ENCODE data around the gene MINAR1.

Gene MINAR1

DNA sequence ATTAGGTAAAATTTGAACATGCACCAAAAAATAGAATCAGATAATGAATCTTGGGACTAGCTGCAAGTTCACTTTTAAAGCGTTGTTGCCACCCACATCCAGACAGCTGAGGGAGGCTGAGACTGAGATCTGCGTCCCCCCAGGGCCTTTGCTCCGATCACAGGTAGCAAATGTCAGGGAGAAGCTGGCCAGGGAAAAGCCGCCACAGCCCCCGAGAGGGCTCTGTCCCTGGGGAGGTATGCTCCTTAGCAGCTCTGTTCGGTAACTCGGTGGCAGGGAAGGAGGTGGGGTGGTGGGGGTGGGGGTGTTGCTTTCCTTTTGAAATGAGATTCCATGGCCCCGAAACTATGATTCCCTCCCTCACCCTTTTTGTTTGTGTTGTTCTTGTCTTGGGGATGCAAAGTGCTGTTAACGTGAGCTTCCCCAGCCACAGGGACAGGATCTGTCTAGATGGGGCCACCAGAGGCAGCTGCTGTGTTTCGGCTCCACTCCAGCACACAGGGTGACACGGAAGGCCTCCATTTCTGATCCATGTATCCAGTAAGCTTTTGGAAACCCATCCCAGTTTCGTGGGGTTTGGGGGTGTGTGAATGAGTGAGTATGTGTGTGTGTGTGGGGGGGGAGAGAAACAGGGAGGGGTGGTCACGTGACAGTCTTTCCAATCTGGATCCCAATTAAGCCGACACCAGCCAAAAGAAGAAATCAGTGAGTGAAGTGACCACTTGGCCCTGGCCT lies 1.1 kb upstream of the MINAR1 start:
- in situ Hi-C loops (cut with HindIII; ENCODE audit: low sequenced_read_pairs): no loop called here

DNA sequence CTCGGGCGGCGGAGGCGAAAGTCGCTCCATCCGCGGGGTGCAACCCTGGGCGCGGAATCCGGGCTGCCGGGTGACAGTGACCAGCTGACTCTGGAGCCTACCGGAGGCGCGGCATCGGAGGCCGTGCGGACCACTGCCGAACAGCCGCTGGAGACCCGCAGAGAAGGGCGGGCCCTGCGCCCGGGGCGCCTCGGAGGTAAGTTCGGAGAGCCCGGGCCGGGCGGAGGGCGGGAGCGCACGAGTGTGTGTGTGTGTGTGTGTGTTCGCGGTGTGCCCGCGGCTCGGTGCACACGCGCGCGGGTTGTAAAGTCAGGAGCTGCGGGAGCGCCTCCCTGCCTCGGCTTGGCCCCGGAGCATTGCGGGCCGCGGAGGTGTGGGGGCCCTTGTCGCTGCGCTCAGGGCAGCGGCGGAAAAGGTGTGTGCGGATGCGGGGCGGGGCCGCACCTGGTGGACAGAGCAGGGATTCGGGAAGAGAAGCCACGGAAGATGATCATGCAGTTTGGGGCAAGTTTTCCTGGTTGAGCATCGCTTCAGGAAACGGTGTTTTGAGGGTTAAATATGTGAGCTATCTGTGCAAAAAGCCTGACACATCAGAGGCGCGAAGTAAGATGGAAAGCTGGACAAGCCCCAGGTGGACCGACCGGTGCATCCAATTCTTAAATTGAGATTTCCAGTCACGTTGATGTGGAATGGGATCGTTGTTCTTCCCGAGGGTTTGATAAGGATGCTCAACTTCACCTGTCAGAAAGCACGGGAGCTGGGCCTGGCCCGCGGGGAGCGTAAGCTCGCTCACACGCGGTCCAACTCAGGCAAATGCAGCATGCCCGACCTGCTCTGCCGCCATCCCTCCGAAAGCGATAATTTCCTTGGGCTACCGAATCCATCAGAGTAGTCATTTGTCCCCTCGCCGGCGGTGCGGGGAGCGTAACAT lies 474 bp downstream of the MINAR1 start:
- in situ Hi-C loops (cut with HindIII; ENCODE audit: low sequenced_read_pairs): no loop called here

DNA sequence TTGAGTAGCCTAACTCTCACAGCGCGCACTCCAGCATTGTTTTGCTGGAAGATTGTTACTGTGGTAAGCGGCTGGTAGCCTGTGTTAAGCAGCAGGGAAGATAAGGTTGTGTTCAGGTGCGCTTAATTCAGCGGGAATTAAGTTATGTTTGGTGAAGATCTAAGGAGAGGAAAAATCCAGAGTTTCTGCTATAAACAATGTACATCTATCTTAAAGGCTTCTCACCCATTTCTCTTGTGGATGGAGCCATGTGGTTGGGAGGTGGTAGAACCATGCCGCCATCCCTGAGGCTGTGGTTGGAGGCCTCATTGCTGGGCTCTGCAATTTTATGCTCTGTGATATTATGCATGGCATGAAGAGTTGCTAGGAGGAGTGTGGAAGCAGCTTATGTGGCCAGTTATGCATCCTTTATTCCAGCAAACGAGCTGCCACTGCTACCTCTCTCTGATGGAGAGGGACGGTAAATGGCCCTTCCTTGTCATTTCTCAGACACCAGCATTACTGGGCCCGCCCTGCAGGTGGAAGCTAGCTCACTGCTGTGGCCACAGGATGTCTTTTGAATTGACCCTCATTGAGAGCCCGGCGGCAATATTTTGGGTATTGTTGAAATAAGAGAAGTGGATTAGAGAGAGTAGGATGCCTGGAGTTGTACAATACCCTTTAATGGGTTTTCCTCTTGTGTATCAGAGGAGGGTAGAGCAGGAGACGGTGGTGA lies 1.3 kb downstream of the MINAR1 start:
- in situ Hi-C loops (cut with HindIII; ENCODE audit: low sequenced_read_pairs): no loop called here

DNA sequence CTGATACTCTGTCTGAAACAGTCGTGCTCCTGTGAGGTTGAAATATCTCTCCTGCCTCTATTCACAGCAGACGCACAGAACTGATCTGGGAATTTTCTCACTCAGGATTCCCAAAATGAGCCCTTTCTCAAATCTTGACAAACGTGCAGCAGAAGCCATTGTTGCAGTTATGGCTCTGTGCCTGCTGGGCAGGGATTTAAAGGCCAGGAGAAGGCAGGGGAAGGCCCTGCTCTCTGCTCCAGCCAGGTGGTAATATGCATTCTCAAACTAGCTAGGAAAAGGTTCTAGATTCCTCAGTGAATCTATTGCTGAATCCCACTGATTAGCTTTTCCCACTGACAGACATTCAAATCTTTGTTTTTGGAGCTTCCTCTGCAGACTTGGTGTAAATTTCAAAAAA lies 2.2 kb downstream of the MINAR1 start:
- in situ Hi-C loops (cut with HindIII; ENCODE audit: low sequenced_read_pairs): no loop called here

DNA sequence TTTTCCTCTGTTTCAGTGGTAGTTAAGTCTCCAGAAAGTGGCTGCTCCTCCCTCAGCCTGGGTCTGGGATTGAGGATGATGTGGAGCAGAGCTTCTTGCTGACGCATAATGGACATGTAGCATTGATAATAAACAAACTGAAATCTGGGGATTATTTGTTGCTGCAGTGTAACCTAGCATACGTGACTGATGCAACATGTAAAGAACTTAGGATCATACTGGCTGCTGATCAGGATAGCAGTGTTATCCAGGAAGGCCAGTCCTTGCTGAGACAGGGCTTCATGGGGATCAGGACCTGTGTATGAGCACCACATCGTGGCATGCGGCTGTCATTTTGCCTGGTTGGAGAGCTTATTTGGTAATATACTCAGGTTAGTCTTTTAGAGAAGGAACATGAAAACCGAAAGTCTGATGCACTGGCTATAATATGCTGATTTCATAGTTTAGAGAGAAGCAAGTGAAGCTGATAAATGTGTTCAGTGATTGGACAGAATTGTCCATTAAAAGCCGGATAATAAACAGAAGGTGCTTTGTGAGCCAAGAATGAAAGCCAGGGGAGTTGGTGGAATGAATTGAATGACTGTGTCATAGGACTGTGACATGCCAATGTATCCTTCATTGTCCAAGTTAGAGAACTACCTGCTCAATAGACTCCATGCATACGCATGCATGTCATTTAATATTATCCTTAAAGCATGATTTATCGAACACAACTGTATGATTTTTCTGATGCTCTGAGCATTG lies 4.1 kb downstream of the MINAR1 start:
- in situ Hi-C loops (cut with HindIII; ENCODE audit: low sequenced_read_pairs): no loop called here

DNA sequence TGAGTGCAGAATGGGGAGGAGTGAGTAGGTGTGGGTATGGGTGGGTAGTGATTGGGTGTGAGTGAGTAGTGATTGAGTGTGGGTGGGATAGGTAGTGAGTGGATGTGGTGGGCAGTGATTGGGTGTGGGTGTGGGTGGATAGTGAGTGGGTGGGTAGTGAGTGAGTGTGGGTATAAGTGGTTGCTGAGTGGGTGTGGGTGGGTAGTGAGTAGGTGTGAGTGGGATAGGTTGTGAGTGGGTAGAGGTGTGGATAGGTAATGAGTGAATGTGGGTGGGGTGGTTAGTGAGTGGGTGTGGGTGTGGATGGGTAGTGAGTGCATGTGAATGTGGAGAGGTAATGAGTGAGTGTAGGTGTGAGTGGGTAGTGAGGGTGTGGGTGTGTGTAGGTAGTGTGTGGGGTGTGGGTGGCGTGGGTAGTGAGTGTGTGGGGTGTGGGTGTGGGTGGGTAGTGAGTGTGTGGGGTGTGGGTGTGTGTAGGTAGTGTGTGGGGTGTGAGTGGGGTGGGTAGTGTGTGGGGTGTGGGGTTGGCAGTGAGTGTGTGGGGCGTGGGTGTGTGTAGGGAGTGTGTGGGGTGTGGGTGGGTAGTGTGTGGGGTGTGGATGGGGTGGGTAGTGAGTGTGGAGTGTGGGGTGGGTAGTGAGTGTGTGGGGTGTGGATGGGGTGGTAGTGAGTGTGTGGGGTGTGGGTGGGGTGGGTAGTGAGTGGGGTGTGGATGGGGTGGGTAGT lies 5.3 kb downstream of the MINAR1 start:
- in situ Hi-C loops (cut with HindIII; ENCODE audit: low sequenced_read_pairs): no loop called here

DNA sequence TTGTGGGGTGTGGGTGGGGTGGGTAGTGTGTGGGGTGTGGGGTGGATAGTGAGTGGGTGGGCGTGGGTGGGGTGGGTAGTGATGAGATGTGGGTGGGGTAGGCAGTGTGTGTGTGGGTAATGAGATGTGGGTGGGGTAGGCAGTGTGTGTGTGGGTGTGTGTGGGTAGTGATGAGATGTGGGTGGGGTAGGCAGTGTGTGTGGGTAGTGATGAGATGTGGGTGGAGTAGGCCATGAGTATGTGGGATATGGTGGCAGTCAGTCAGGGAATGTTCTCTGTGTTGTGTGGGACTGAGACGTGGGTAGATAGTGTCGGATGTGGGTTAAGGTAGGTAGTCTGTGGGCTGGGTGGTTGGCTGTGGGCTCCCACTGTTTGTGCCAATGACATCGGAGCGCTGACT lies 7.1 kb downstream of the MINAR1 start:
- in situ Hi-C loops (cut with HindIII; ENCODE audit: low sequenced_read_pairs): no loop called here

DNA sequence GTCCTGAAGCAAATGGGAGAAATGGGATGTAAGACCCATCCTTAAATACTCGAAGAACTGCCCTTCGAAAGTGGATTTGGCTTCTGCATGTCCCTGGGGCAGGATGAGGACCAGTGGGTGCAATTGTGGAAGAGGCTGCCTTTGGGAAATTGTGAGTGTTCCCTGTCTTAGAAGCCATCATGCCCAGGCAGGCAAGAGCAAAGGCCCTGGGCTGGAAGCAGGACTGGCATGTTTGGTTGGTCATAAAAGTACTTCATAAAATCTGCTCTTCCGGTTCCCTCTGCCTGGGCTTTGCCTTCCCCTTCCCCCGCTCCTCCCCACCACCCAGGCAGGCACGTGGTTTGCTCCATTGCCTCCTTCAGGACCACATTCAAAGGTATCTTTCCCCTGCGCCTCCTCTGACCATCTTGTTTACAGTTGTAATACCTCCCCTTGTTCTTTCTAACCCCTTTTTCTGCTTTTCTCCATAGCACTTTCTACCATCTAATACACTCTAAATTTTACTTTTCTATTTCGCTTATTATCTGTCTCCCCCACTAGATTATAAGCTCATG lies 8.3 kb downstream of the MINAR1 start:
- in situ Hi-C loops (cut with HindIII; ENCODE audit: low sequenced_read_pairs): no loop called here

DNA sequence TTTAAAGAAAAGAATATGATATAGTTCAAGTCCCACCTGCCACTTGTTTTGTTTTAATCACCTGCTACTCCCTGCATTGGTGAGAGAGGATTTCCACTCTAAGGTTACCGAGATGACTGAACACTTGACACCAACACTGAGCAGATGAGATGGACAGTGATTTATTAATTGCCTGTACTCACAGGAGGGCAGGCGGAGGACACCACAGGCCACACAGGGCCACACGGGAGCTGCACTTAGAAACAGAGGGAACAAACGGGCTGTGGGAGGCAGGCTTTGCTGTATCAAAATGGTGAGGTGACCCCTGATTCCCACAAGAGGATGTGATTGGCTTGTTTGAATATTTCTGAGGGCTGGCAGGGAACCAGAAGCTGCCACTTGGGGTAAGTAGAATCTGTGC lies 10.8 kb downstream of the MINAR1 start:
- in situ Hi-C loops (cut with HindIII; ENCODE audit: low sequenced_read_pairs): no loop called here

DNA sequence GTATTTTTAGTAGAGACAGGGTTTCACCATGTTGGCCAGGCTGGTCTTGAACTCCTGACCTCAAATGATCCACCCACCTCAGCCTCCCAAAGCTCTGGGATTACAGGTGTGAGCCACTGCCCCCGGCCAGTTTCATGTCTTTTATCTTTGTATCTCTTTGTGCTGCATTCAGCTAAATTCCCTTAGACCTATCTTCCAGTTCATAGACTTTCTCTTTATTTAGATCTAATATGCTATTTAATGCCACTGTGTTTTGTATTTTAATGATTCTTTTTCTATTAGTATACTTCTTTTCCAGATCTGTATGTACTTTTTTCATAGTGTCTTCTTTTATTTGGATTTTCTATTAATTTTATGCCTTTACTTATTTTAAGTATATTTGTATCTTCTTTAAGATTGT lies 14.9 kb downstream of the MINAR1 start:
- in situ Hi-C loops (cut with HindIII; ENCODE audit: low sequenced_read_pairs): no loop called here

DNA sequence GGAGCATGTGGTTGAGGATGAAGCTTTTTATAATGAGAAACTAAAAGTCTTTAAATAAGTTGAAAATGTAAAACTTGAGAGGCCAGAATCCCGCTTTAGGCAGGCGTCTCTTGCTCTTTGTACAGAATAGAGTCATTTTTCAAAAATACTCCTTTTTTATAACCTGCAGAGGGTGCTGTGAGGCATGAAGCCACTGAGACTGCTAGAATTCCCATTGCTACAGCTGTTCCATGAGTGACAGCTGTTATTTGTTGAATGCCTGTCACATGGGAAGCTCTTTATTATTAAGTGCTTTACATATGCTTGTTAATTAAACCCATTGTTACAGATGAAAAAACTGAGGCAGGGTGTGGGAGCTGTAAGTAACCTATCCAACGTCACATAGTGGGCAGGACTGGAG lies 18.5 kb downstream of the MINAR1 start:
- in situ Hi-C loops (cut with HindIII; ENCODE audit: low sequenced_read_pairs): no loop called here

DNA sequence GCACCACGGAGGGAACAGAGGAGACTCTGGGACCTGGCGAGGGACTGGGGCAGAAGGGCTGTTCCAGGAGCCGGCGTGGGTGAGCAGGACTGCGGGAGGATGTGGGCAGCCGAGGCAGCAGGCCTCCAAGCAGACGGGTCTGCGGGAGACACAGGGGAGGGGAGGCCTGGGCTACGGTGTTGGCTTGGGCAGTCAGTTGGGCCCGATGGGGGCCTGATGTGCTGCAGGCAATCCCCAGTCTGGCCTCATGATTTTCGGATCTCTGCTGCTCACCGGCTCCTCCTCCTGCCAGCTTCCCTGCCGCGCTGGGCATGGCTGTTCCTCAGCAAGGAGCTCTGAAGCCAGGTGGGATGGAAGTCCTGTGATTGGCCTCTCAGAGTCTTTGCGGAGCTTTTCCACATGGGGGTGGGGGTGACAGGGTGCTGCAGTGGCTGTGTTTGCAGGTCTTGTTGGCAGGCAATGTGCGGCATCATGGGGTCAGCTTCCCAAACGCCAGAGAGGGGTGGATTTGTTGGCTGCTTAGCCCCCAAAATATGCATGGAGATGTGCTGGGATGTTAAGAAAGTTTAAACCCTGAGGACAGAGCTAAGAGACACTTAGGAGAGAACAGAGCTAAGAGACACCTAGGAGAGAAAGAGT lies 19.3 kb downstream of the MINAR1 start:
- in situ Hi-C loops (cut with HindIII; ENCODE audit: low sequenced_read_pairs): no loop called here

DNA sequence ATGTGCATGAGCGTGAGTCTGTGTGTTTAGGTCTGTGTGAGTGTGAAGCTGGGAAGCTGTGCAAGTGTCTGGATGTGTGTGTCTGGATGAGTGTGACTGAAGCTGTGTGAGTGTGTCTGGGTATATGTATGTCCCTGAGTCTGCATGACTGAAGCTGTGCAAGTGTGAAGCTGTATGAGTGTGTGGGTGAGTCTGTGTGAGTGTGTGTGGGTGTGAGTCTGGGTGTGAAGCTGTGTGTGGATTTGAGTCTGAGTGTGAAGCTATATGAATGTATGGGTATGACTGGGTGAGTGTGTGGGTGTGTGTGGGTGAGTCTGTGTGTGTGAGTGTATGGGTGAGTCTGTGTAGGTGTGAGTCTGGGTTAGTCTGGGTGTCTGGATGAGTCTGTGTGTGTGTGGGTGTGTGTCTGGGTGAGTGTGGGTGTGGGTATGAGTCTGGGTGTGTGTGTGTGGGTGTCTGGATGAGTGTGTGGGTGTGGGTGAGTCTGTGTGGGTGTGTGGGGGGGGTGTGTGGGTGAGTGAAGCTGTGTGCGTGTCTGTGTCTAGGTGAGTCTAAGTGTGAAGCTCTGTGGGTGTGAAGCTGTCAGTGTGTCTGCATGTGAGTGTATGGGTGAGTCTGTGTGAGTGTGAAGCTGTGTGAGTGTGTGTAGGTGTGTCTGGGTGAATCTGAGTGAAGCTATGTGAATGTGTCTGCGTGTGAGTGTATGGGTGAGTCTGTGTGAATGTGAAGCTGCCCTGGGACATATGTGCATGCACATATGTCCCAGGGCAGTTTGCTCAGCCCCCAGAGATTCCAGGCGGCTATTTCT lies 20.3 kb downstream of the MINAR1 start:
- in situ Hi-C loops (cut with HindIII; ENCODE audit: low sequenced_read_pairs): no loop called here

DNA sequence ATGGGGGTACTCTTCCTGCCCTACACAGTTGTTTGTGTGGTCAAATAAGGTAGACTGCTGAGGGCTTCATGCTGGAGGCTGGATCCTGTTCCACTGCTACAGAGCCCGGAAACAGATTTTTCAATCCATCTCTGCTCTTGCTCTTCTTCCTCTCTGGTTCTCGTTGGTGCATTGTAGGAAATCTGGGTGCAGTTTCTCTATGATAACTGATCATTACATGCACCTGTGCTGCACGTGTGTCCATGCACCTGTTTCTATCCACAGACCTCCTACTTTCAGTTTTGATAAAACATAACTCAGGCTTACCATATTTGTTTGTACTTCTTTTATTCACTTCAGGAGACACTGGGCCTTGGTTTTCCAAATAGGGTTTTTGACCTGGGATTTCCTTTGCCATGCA lies 21.3 kb downstream of the MINAR1 start:
- in situ Hi-C loops (cut with HindIII; ENCODE audit: low sequenced_read_pairs): no loop called here

DNA sequence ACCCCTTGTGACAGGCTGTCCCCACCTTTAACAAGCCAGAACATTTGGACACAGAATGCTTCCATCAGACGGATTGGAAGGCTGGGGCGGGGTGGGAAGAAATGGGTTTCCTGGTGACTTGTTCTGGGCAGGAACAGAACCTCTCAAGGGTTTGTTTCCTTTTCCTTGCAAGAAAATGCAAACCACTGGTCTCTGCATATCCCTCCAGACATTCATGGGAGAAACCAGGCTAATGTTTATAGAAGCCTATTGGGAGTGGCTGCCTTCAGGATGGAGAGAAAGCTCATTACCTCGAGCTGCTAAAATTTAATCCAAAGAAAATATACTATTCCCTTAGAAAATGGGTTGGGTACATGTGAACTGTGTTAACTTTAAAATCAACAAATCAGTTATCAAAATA lies 21.9 kb downstream of the MINAR1 start:
- in situ Hi-C loops (cut with HindIII; ENCODE audit: low sequenced_read_pairs): no loop called here

DNA sequence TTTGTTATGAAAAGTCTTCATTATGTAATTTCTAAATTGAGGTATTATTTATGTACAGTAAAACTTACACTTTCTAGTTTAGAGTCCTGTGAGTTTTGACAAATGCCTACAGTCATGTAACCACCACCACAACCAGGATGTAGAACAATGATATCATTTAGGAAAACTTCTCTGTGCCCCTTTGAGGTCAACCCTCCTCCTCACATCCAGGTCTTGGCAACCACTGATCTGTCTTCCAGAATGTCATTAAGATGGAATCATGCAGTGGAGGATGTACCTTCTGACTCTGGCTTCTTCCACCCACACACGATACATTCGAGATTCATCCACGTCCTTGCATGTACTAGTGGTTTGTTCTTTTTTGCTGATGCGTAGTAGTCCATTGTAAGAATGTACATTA lies 23.2 kb downstream of the MINAR1 start:
- in situ Hi-C loops (cut with HindIII; ENCODE audit: low sequenced_read_pairs): no loop called here

DNA sequence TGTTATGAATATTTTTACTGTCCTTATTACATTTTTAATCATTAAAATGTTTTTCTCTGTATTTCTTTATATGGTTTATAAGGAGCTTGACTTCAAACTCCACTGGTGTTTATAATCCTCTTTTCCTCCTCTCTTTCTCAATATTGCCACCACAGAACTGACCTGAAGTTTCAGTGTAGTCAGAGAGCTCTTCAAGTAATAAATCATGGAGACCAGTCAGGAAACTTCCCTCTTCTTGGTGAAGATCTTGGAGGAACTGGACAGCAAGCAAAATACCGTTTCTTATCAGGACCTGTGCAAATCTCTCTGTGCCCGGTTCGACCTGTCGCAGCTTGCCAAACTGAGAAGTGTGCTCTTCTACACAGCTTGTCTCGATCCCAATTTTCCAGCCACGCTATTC lies 23.8 kb downstream of the MINAR1 start:
- in situ Hi-C loops (cut with HindIII; ENCODE audit: low sequenced_read_pairs): no loop called here

DNA sequence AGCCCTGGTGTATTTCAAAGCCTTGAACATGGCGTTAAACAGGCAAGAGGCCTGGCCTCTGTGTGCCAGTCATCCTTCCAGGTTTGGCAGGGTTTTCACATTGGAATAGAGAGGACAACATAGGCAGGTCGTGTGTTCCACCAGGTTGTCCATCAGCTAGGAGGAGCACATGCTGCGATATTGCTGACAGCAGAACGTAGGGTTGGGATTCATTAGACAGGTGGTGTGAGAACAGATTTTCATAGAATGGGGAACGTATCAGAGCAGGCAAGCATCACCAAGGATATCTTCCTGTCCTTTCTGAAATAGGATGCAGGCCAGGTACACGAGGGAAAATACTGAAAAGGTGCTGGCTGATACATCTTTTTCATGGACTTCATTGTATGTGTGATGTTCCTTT lies 26.4 kb downstream of the MINAR1 start:
- in situ Hi-C loops (cut with HindIII; ENCODE audit: low sequenced_read_pairs): no loop called here

DNA sequence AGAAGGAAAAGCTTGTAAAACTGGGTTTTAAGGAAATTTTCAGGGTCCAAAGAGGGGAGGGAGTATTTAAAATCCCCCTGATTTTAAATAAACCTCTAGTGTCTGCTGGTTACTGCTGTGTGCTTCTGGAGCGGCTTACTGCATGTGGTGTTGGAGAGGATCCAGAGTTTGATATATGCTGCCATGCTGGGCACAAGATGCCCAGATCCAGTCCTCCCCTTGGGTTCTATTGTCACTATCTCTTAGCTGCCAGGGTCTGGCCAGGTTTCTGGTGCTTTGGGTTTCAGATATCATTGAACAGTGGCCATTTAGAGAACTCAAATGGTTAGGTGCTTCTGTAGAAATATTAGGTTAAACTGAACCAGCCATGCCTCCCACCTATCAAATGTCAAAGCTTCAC lies 27.5 kb downstream of the MINAR1 start:
- in situ Hi-C loops (cut with HindIII; ENCODE audit: low sequenced_read_pairs): no loop called here
